ENCODE measurements around the gene SIRPB2.

DNA sequence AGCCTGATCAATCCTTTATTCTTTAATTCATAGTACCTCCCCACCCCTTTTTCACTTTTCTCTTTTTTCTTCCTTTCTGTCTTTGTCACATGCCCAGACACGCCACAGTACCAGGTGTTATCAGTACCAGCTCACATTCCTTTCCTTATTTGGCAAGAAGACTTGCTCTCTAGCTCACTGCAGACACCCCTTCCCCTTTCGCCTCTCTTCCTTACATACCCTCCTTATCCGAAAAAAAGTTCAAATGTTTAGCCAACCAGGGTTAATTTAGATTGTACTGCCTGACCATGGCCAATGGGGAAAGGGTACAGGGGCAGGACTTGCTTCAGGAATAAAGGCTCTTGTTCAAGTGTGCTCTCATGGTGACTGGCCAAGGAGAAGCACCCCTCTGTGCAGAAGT, 9.3 kb upstream of the SIRPB2 start:
- no peak for TF ChIP-seq POLR2A (IDR thresholded peaks at IDR 0.05)
- TF ChIP-seq, protein P1, sequence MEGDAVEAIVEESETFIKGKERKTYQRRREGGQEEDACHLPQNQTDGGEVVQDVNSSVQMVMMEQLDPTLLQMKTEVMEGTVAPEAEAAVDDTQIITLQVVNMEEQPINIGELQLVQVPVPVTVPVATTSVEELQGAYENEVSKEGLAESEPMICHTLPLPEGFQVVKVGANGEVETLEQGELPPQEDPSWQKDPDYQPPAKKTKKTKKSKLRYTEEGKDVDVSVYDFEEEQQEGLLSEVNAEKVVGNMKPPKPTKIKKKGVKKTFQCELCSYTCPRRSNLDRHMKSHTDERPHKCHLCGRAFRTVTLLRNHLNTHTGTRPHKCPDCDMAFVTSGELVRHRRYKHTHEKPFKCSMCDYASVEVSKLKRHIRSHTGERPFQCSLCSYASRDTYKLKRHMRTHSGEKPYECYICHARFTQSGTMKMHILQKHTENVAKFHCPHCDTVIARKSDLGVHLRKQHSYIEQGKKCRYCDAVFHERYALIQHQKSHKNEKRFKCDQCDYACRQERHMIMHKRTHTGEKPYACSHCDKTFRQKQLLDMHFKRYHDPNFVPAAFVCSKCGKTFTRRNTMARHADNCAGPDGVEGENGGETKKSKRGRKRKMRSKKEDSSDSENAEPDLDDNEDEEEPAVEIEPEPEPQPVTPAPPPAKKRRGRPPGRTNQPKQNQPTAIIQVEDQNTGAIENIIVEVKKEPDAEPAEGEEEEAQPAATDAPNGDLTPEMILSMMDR (IDR thresholded peaks at IDR 0.05) = no peak
